ENCODE measurements around the gene WDR33.

GRCh38 chr2:127768775-127769479 is 42.0 kb downstream of the WDR33 start:
- TF ChIP-seq CTCF (IDR thresholded peaks at IDR 0.05) (no peak), POLR2A (IDR thresholded peaks at IDR 0.05) (no peak), EP300 (IDR thresholded peaks at IDR 0.05) (no peak)
